Calu3 (cell line): Measurements from ENCODE around the gene ZNF573. TPM values are rescaled to one million over a fixed set of nuclear protein-coding genes. Genes with fewer than 3 reads are reported as not detected.

ENCODE experiments used
- BruUV-seq: library from RNA; stranded (reverse); fragments of 400-500 nt; replicated peaks from 2 replicates; lab custom pipeline; 2021; lab: Mats Ljungman, UMichigan
- CTCF ChIA-PET: fragments of 300-600 bp; sonication (Branson Sonifier 250); formaldehyde crosslinking; loops from one replicate; lab custom pipeline; 2022; ENCODE audit warnings: antibody characterized with exemption; lab: Charles Lee
- DNase-seq: peaks from one replicate; pipeline ENCODE4 v3.0.0; 2022
- H3K27ac Mint-ChIP-seq: one replicate; pipeline ENCODE4 v1.8.0; 2022; ENCODE audit warnings: mixed read lengths; ENCODE audit not compliant: unreplicated experiment
- H3K27me3 Mint-ChIP-seq: one replicate; pipeline ENCODE4 v1.8.0; 2022; ENCODE audit warnings: mixed read lengths; ENCODE audit not compliant: unreplicated experiment
- H3K36me3 Mint-ChIP-seq: one replicate; pipeline ENCODE4 v1.8.0; 2022; ENCODE audit warnings: mild to moderate bottlenecking, moderate library complexity, mixed read lengths; ENCODE audit not compliant: insufficient read depth, unreplicated experiment
- H3K4me1 Mint-ChIP-seq: one replicate; pipeline ENCODE4 v1.8.0; 2022; ENCODE audit warnings: mild to moderate bottlenecking, low read depth, mixed read lengths; ENCODE audit not compliant: unreplicated experiment
- H3K4me3 Mint-ChIP-seq: one replicate; pipeline ENCODE4 v1.8.0; 2022; ENCODE audit warnings: mild to moderate bottlenecking, low read depth, moderate library complexity, mixed read lengths; ENCODE audit not compliant: unreplicated experiment
- H3K9me3 Mint-ChIP-seq: one replicate; pipeline ENCODE4 v1.8.0; 2022; ENCODE audit warnings: low read depth, mixed read lengths; ENCODE audit not compliant: unreplicated experiment
- CTCF ChIP-seq: fragments of 200-600 bp; IDR thresholded peaks from one replicate; pipeline ENCODE4 v1.8.0; 2022; ENCODE audit warnings: antibody characterized with exemption; ENCODE audit not compliant: unreplicated experiment
- intact Hi-C: fragments of 100-400 bp; cut with micrococcal nuclease; formaldehyde crosslinking; loops from one replicate; pipeline ENCODE4 v1.10.0; 2022; ENCODE audit not compliant: unreplicated experiment
- total RNA-seq: library from RNA; stranded (reverse); gene quantifications from 2 replicates; pipeline ENCODE4 v1.2.3, GENCODE V29; 2022

The ZNF573 gene
- total RNA-seq, 1 experiment from 2014 or later: 10.1 TPM

GRCh38 chr19:37692956-37693620 lies 86.3 kb downstream of the ZNF573 start:
- no peak for DNase-seq
- BruUV-seq: no TSS peak
- intact Hi-C loops: no loop called here
- Mint-ChIP-seq H3K36me3 (peaks cover 5% of the 10 kb centered on the region), H3K9me3 (peaks cover 18% of the 10 kb centered on the region), H3K27me3 (no peaks in the 10 kb centered on the region), H3K4me1 (no peaks in the 10 kb centered on the region), H3K27ac (no peak overlapping the region), H3K4me3 (no peak overlapping the region)
- CTCF ChIA-PET: no interaction called here
- TF ChIP-seq CTCF: no peak

GRCh38 chr19:37691881-37692504 lies 87.4 kb downstream of the ZNF573 start:
- TF ChIP-seq CTCF: no peak
- no peaks in the 10 kb centered on the region for H3K27me3 Mint-ChIP-seq
- H3K4me1 Mint-ChIP-seq: no peaks in the 10 kb centered on the region
- CTCF ChIA-PET: no interaction called here
- DNase-seq: no peak
- peaks cover 5% of the 10 kb centered on the region for H3K36me3 Mint-ChIP-seq
- peaks cover 14% of the 10 kb centered on the region for H3K9me3 Mint-ChIP-seq
- BruUV-seq: no TSS peak
- no peak overlapping the region for H3K27ac Mint-ChIP-seq
- intact Hi-C loops: no loop called here
- H3K4me3 Mint-ChIP-seq: no peak overlapping the region

Other genes with a start within 250 kb of the ZNF573 start
- 4.3 and 7.3 TPM in 2 replicates for gene ZNF571, start 184.8 kb downstream of the ZNF573 start, total RNA-seq
- gene ZNF540, start 184.7 kb downstream of the ZNF573 start, total RNA-seq: 0.42 and 1.7 TPM in 2 replicates
- 10.4 and 11.5 TPM in 2 replicates for gene ZFP30, start 124.1 kb downstream of the ZNF573 start, total RNA-seq
- 13.5 and 13.7 TPM in 2 replicates for gene ZNF607, start 59.8 kb downstream of the ZNF573 start, total RNA-seq
- gene WDR87, start 127.0 kb upstream of the ZNF573 start, total RNA-seq: not detected in 2 replicates
- gene SIPA1L3, start 127.6 kb upstream of the ZNF573 start, total RNA-seq: 115 and 127 TPM in 2 replicates